Measurements from ENCODE around the gene BMF.
A peak's percentile ranks its signal among the peaks of the same experiment; 100 is the strongest.
"Not testable (repeated sequence)": the region's sequence is repeated elsewhere in the genome, so short reads cannot be mapped to it uniquely, and the experiment has no call there.

The BMF gene, protein sequence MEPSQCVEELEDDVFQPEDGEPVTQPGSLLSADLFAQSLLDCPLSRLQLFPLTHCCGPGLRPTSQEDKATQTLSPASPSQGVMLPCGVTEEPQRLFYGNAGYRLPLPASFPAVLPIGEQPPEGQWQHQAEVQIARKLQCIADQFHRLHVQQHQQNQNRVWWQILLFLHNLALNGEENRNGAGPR

GRCh38 chr15:40108855-40109735 lies at the start of gene BMF:
Gene BMF, minus strand, starts transcription at chr15:40108879. Its CDS starts 2,793 bp downstream, at chr15:40106086.
- Histone ChIP-seq H2AFZ (ENCODE audit: low read depth) (peak within 1 kb of the TSS; percentile 62), H3K9ac (peak within 1 kb of the TSS; percentile 52), H3K4me2 (peak within 1 kb of the TSS; percentile 99), H3K36me3 (ENCODE audit: insufficient read depth) (no peaks in the 10 kb centered on the region), H4K20me1 (ENCODE audit: insufficient read depth) (no peaks in the 10 kb centered on the region), H3K27me3 (ENCODE audit: insufficient read depth, low read depth) (no peaks in the 10 kb centered on the region), H3K27ac (peak within 1 kb of the TSS; percentile 80), H3K4me3 (IDR thresholded peaks at IDR 0.05; ENCODE audit: insufficient read depth, low read depth, low read length) (no peak within 1 kb of the TSS), H3K4me1 (ENCODE audit: low read depth, poor library complexity, severe bottlenecking) (peaks cover 87% of the 10 kb centered on the region), H3K79me2 (ENCODE audit: insufficient read depth, low read depth) (peaks cover 15% of the 10 kb centered on the region; the same call in 1 of the 2 replicates)
- TF ChIP-seq, protein P1, sequence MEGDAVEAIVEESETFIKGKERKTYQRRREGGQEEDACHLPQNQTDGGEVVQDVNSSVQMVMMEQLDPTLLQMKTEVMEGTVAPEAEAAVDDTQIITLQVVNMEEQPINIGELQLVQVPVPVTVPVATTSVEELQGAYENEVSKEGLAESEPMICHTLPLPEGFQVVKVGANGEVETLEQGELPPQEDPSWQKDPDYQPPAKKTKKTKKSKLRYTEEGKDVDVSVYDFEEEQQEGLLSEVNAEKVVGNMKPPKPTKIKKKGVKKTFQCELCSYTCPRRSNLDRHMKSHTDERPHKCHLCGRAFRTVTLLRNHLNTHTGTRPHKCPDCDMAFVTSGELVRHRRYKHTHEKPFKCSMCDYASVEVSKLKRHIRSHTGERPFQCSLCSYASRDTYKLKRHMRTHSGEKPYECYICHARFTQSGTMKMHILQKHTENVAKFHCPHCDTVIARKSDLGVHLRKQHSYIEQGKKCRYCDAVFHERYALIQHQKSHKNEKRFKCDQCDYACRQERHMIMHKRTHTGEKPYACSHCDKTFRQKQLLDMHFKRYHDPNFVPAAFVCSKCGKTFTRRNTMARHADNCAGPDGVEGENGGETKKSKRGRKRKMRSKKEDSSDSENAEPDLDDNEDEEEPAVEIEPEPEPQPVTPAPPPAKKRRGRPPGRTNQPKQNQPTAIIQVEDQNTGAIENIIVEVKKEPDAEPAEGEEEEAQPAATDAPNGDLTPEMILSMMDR (conservative IDR thresholded peaks at IDR 0.05; ENCODE audit: low read depth, low read length), result peak; percentile 45

- Histone ChIP-seq H3K9ac (no peak overlapping the region), H3K4me3 (IDR thresholded peaks at IDR 0.05; ENCODE audit: insufficient read depth, low read depth, low read length) (no peak overlapping the region), H3K4me2 (no peak overlapping the region), H4K20me1 (ENCODE audit: insufficient read depth) (no peaks in the 10 kb centered on the region), H3K36me3 (ENCODE audit: insufficient read depth) (no peaks in the 10 kb centered on the region), H3K79me2 (ENCODE audit: insufficient read depth, low read depth) (peaks cover 20% of the 10 kb centered on the region), H3K27me3 (ENCODE audit: insufficient read depth, low read depth) (no peaks in the 10 kb centered on the region), H2AFZ (ENCODE audit: low read depth) (no peak overlapping the region), H3K4me1 (ENCODE audit: low read depth, poor library complexity, severe bottlenecking) (peaks cover 24% of the 10 kb centered on the region), H3K27ac (no peak overlapping the region)
- TF ChIP-seq, protein P1 (conservative IDR thresholded peaks at IDR 0.05; ENCODE audit: low read depth, low read length), result no peak
Observed at GRCh38 chr15:40157778-40158447, 49.2 kb upstream of the BMF start.

DNA sequence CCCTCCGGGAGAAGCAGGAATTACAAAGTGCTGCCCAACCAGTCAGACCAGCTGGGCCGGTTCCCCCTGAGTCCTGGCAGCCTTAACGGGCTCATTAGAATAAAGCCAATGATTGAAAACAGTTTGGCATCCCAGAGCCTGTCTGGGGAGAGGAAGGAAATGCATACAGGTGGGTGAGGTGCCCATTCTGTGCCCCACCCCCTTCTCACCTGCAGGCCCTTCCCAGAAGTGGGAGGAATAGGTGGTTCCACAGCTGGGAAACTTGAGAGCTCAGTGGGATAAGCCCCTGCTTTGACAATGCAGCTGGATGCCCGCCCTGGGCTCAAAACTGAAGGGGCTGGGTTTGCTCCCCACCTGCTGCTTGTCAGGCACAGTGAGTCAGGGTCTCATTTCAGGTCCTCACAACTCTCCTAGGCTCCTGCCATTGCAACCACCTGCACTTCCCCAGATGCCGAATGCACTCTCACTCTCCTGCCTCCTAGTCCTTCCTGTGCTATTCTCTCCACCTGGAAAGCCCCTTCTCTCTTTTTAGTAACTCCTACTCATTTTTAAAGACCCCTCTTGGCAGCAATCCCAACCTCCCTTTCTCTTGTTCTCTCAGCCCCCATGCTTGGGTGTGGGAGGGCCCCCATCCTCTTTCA lies 46.7 kb upstream of the BMF start:
- H3K4me3 ChIP-seq (IDR thresholded peaks at IDR 0.05; ENCODE audit: insufficient read depth, low read depth, low read length), result no peak overlapping the region
- H3K9ac ChIP-seq, result no peak overlapping the region
- no peaks in the 10 kb centered on the region for H3K79me2 ChIP-seq (ENCODE audit: insufficient read depth, low read depth)
- no peak overlapping the region for H3K27ac ChIP-seq
- H2AFZ ChIP-seq (ENCODE audit: low read depth), result no peak overlapping the region
- H4K20me1 ChIP-seq (ENCODE audit: insufficient read depth), result no peaks in the 10 kb centered on the region
- 0 out of 2 replicates have a peak overlapping the region, but pooled peaks have one; percentile 29 for H3K4me2 ChIP-seq
- TF ChIP-seq, protein P1 (conservative IDR thresholded peaks at IDR 0.05; ENCODE audit: low read depth, low read length), result no peak
- H3K27me3 ChIP-seq (ENCODE audit: insufficient read depth, low read depth), result no peaks in the 10 kb centered on the region
- H3K36me3 ChIP-seq (ENCODE audit: insufficient read depth), result no peaks in the 10 kb centered on the region
- peaks cover 28% of the 10 kb centered on the region for H3K4me1 ChIP-seq (ENCODE audit: low read depth, poor library complexity, severe bottlenecking)

- H3K27me3 ChIP-seq (ENCODE audit: insufficient read depth, low read depth); H3K79me2 ChIP-seq (ENCODE audit: insufficient read depth, low read depth); H3K36me3 ChIP-seq (ENCODE audit: insufficient read depth); H4K20me1 ChIP-seq (ENCODE audit: insufficient read depth); H3K4me3 ChIP-seq (IDR thresholded peaks at IDR 0.05; ENCODE audit: insufficient read depth, low read depth, low read length); H3K27ac ChIP-seq; H3K9ac ChIP-seq; H3K4me2 ChIP-seq; H2AFZ ChIP-seq (ENCODE audit: low read depth): not testable (repeated sequence)
- H3K4me1 ChIP-seq (ENCODE audit: low read depth, poor library complexity, severe bottlenecking), result peaks cover 29% of the 10 kb centered on the region
Observed at GRCh38 chr15:40154821-40155220, 46.1 kb upstream of the BMF start.

Measured in KMS-11 (cell line).